Measurements from ENCODE around the gene SEC24D.

The SEC24D gene

GRCh38 chr4:118833192-118833820, 2.6 kb downstream of the SEC24D start:
- TF ChIP-seq CTCF (IDR thresholded peaks at IDR 0.05) (no peak), ZFX (IDR thresholded peaks at IDR 0.05; ENCODE audit: borderline replicate concordance) (no peak)
- H3K27ac ChIP-seq = no peak overlapping the region

GRCh38 chr4:118829107-118829506, 6.8 kb downstream of the SEC24D start:
- TF ChIP-seq CTCF (IDR thresholded peaks at IDR 0.05) = no peak
- TF ChIP-seq ZFX (IDR thresholded peaks at IDR 0.05; ENCODE audit: borderline replicate concordance) = no peak
- no peak overlapping the region for H3K27ac ChIP-seq

- TF ChIP-seq ZFX (IDR thresholded peaks at IDR 0.05; ENCODE audit: borderline replicate concordance) (no peak), CTCF (IDR thresholded peaks at IDR 0.05) (no peak)
- H3K27ac ChIP-seq = no peak overlapping the region
Measured at GRCh38 chr4:118826723-118827444, 9.0 kb downstream of the SEC24D start.

DNA sequence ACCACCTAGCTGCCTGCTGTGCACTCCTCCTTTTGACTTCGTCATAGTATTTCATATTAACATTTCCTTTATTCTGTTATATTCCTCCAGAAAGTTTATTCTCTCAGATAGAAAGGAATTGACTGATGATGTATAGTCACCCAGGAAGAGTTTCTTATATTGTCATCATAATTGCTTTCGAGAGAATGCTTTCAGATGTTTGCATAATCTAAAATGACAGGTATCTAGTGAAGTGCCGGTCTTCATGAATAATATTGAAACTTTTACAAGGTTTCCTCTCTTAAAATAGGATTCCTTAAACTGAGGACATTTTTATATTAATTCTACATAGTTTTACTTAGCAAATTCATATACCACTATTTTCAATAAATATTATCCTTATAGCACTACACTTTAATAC, 10.1 kb downstream of the SEC24D start:
- TF ChIP-seq ZFX (IDR thresholded peaks at IDR 0.05; ENCODE audit: borderline replicate concordance) = no peak
- no peak for TF ChIP-seq CTCF (IDR thresholded peaks at IDR 0.05)
- no peak overlapping the region for H3K27ac ChIP-seq

DNA sequence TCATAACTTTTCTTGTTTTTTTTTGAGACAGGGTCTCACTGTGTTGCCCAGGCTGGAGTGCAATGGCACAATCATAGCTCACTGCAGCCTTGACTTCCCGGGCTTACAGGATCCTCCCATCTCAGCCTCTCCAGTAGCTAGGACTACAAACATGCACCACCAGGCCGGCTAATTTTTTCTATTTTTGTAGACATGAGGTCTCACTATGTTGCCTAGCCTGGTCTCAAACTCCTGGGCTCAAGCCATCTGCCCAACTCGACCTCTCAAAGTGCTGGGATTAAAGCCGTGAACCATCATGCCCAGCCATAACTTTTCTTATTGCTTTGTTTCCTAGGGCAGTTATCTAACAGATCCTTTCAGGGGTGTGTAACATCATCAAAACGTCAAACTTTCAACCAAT, 11.8 kb downstream of the SEC24D start:
- no peak for TF ChIP-seq ZFX (IDR thresholded peaks at IDR 0.05; ENCODE audit: borderline replicate concordance)
- no peak for TF ChIP-seq CTCF (IDR thresholded peaks at IDR 0.05)
- H3K27ac ChIP-seq = no peak overlapping the region

DNA sequence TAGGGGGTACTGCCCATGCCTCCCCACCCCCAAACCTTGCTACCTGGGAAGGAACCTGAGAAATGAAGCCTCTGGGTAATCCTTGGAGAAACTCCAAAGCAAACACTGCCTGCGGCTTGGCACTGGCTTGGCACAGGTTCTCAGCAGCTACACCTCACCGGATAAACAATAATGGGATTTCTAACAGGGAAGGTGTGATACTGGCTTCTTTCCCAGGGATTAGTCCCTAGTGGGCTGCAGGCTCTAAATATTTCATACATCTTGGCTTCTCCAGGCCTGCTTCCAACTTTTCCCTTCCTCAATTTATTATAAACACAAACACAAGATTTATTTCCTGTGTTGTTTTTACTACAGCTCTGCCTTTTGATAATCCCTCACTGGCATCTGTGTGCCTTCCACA, 12.5 kb downstream of the SEC24D start:
- TF ChIP-seq ZFX (IDR thresholded peaks at IDR 0.05; ENCODE audit: borderline replicate concordance) (no peak), CTCF (IDR thresholded peaks at IDR 0.05) (no peak)
- no peak overlapping the region for H3K27ac ChIP-seq

GRCh38 chr4:118821590-118822293, 14.2 kb downstream of the SEC24D start:
- TF ChIP-seq ZFX (IDR thresholded peaks at IDR 0.05; ENCODE audit: borderline replicate concordance) (no peak), CTCF (IDR thresholded peaks at IDR 0.05) (no peak)
- no peak overlapping the region for H3K27ac ChIP-seq
